SK-N-SH (cell line): Measurements from ENCODE around the gene TSPAN15. TPM values are rescaled to one million over a fixed set of nuclear protein-coding genes. Genes with fewer than 3 reads are reported as not detected.

Experiments
- CTCF ChIA-PET: fragments of 300-600, 350-600 bp; formaldehyde crosslinking; extraction: SDS; loops from one replicate; lab custom pipeline; 2021; lab: Yijun Ruan, JAX
- POLR2A ChIA-PET: fragments of 350-600 bp; sonication (Branson Sonifier 250); formaldehyde crosslinking; extraction: SDS; loops from one replicate; lab custom pipeline; 2020; ENCODE audit warnings: antibody characterized with exemption, inconsistent platforms; lab: Yijun Ruan, JAX
- DNase-seq: peaks from one replicate; pipeline ENCODE4 v3.0.0; 2012
- H2AFZ ChIP-seq: fragments of 200-600 bp; sonication (generic); 2 replicates; pipeline ENCODE4 v1.8.1; 2016; ENCODE audit warnings: antibody characterized with exemption, mild to moderate bottlenecking, low read depth
- H3F3A ChIP-seq: fragments of 200-600 bp; sonication (generic); replicated peaks from 2 replicates; pipeline ENCODE3; 2016; ENCODE audit warnings: antibody characterized with exemption, mild to moderate bottlenecking; ENCODE audit not compliant: insufficient read depth
- H3K27ac ChIP-seq, 2 experiments: fragments of 200-500 bp in 1 of 2; fragments of 200-600 bp in 1 of 2; sonication (Bioruptor generic) in 1 of 2; sonication (generic), shearing (Covaris generic) in 1 of 2; 2 replicates each; pipeline versions ENCODE4 v1.5.1 to v1.6.1; 2014 to 2016; ENCODE audit warnings: low read depth in 2 of 2, inconsistent platforms in 1 of 2, low read length in 1 of 2, mild to moderate bottlenecking in 1 of 2, mixed read lengths in 1 of 2
- H3K27me3 ChIP-seq: fragments of 200-600 bp; sonication (generic), shearing (Covaris generic); 2 replicates; pipeline ENCODE4 v1.6.1; 2016; ENCODE audit warnings: mixed run types; ENCODE audit not compliant: insufficient read depth
- H3K36me3 ChIP-seq, 2 experiments: fragments of 200-500 bp in 1 of 2; fragments of 200-600 bp in 1 of 2; sonication (Bioruptor generic) in 1 of 2; sonication (generic) in 1 of 2; replicated peaks in 1 of 2; 2 replicates each; pipeline versions ENCODE3 to v1.5.1; 2014 to 2016; ENCODE audit warnings: low read length in 1 of 2, mild to moderate bottlenecking in 1 of 2; ENCODE audit not compliant: insufficient read depth in 2 of 2, control insufficient read depth in 1 of 2
- H3K4me1 ChIP-seq, 2 experiments: fragments of 200-500 bp in 1 of 2; fragments of 200-600 bp in 1 of 2; sonication (Bioruptor generic) in 1 of 2; sonication (generic), shearing (Covaris generic) in 1 of 2; 2 replicates each; pipeline versions ENCODE4 v1.5.1 to v1.6.1; 2014 to 2016; ENCODE audit warnings: low read depth in 1 of 2, low read length in 1 of 2, mixed run types in 1 of 2; ENCODE audit not compliant: insufficient read depth in 2 of 2, control insufficient read depth in 1 of 2
- H3K4me2 ChIP-seq: fragments of 200-600 bp; sonication (generic), shearing (Covaris generic); 2 replicates; pipeline ENCODE4 v1.6.1; 2017; ENCODE audit warnings: mixed run types
- H3K4me3 ChIP-seq, 2 experiments: fragments of 200-500 bp in 1 of 2; fragments of 200-600 bp in 1 of 2; sonication (Bioruptor generic) in 1 of 2; sonication (generic), shearing (Covaris generic) in 1 of 2; 2 replicates each; pipeline versions ENCODE4 v1.5.1 to v1.8.1; 2014 to 2016; ENCODE audit warnings: low read depth in 2 of 2, inconsistent platforms in 1 of 2, low read length in 1 of 2, mild to moderate bottlenecking in 1 of 2, mixed read lengths in 1 of 2, moderate library complexity in 1 of 2
- H3K79me2 ChIP-seq: fragments of 200-600 bp; sonication (generic); 2 replicates; pipeline ENCODE4 v1.8.1; 2017; ENCODE audit warnings: mild to moderate bottlenecking; ENCODE audit not compliant: insufficient read depth
- H3K9ac ChIP-seq: fragments of 200-600 bp; sonication (generic); 2 replicates; pipeline ENCODE4 v1.6.1; 2017; ENCODE audit warnings: mixed run types
- H3K9me2 ChIP-seq: fragments of 200-600 bp; sonication (generic); 2 replicates; pipeline ENCODE4 v1.6.1; 2017; ENCODE audit warnings: mixed run types
- H3K9me3 ChIP-seq: fragments of 200-600 bp; sonication (generic); 2 replicates; pipeline ENCODE4 v1.6.1; 2017; ENCODE audit warnings: mixed run types, mild to moderate bottlenecking, moderate library complexity
- H4K20me1 ChIP-seq: fragments of 200-600 bp; sonication (generic); 2 replicates; pipeline ENCODE4 v1.6.1; 2017; ENCODE audit warnings: mild to moderate bottlenecking, mixed run types; ENCODE audit not compliant: insufficient read depth
- CTCF ChIP-seq: fragments of 200-600 bp; sonication (generic); IDR thresholded peaks from 2 replicates; pipeline ENCODE4 v1.6.1; 2017; ENCODE audit warnings: antibody characterized with exemption, mild to moderate bottlenecking, moderate library complexity
- ELF1 ChIP-seq: IDR thresholded peaks from 2 replicates; pipeline ENCODE4 v1.4.0; 2012
- EZH2phosphoT487 ChIP-seq: fragments of 200-600 bp; sonication (generic); IDR thresholded peaks from 2 replicates; pipeline ENCODE4 v1.6.1; 2017; ENCODE audit warnings: low read depth, mixed run types, mild to moderate bottlenecking, antibody characterized with exemption, moderate library complexity, borderline replicate concordance
- FOXJ3 ChIP-seq: sonication (generic); formaldehyde crosslinking; IDR thresholded peaks from 2 replicates; pipeline ENCODE4 v1.5.1; 2020; ENCODE audit warnings: mild to moderate bottlenecking, missing genetic modification reagents
- JUND ChIP-seq: IDR thresholded peaks from 2 replicates; pipeline ENCODE4 v1.4.0; 2012
- REST ChIP-seq: IDR thresholded peaks from 2 replicates; pipeline ENCODE4 v1.6.1; 2012; ENCODE audit warnings: mild to moderate bottlenecking, low read depth, low read length, moderate library complexity
- TCF12 ChIP-seq: IDR thresholded peaks from 2 replicates; pipeline ENCODE4 v1.4.0; 2012
- TEAD4 ChIP-seq: IDR thresholded peaks from 2 replicates; pipeline ENCODE4 v1.4.0; 2012; ENCODE audit warnings: mild to moderate bottlenecking, borderline replicate concordance; ENCODE audit not compliant: insufficient read depth
- YY1 ChIP-seq: IDR thresholded peaks from 2 replicates; pipeline ENCODE4 v1.4.0; 2012; ENCODE audit warnings: low read depth, mild to moderate bottlenecking
- ZBTB33 ChIP-seq: IDR thresholded peaks from 2 replicates; pipeline ENCODE4 v1.4.0; 2012; ENCODE audit warnings: low read depth, borderline replicate concordance
- WGBS: methylation state at CpG from one replicate; pipeline ENCODE4 v1.1.6; 2017; ENCODE audit warnings: low lambda C conversion rate; 5-methylcytosine and 5-hydroxymethylcytosine counted together
- polyA plus RNA-seq, 3 experiments: library from polyadenylated mRNA; depleted of rRNA; stranded (reverse); fragments of >200 nt; gene quantifications; 2 replicates each; pipeline ENCODE4 v1.2.3, GENCODE V29; 2012
- TF ChIP-seq, protein P1 (sequence below): fragments of 150-350 bp; IDR thresholded peaks from 2 replicates; pipeline ENCODE4 v1.6.1; 2016; ENCODE audit warnings: mild to moderate bottlenecking, low read depth, low read length
- TF ChIP-seq, protein P2 (sequence below): IDR thresholded peaks from 2 replicates; pipeline ENCODE4 v1.4.0; 2012; ENCODE audit warnings: low read depth

The TSPAN15 gene
- polyA plus RNA-seq, 1 of the 3 experiments (the other 2 are of a cell fraction): 8.5 TPM

DNA sequence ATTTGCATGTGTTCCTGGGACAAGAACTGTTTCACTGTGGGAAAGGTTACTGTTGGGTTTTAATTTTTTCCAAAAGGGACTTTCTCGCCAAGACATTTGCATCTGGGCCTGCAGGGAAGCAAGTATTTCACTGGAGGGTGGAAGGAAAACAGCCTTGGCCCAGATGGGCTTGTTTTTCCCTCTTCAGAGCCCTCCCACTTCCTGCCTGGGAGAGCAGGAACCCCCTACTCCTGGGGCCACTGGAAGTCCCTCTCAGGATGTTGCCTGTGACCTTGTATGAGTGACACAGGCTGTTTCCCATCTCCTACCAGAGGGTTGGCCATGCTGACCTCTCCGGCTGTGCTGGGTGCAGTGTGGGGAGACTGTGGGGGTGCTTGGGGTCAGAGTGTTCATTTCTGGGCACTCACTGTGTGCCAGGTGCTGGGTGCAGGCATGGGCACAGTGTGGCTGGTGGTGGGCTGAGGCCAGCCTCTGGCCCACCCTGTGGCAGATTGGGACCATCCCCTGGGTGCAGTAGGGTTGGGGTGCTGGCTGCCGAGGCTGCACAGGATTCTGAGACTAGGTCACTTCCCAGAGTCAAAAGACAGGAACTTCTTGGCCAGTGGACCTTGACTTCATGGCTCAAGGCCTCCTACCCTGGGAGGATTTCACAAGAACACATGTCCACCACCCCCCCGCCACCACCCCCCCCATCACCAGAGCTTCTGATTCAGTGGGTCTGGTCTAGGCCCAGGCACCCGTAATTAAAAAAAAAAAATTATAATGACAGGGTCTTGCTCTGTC, 10.2 kb downstream of the TSPAN15 start:
- no peak for TF ChIP-seq TCF12
- no peak for TF ChIP-seq FOXJ3 (CRISPR knock-in tag)
- TF ChIP-seq, protein P1, sequence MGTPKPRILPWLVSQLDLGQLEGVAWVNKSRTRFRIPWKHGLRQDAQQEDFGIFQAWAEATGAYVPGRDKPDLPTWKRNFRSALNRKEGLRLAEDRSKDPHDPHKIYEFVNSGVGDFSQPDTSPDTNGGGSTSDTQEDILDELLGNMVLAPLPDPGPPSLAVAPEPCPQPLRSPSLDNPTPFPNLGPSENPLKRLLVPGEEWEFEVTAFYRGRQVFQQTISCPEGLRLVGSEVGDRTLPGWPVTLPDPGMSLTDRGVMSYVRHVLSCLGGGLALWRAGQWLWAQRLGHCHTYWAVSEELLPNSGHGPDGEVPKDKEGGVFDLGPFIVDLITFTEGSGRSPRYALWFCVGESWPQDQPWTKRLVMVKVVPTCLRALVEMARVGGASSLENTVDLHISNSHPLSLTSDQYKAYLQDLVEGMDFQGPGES: no peak
- no peak for TF ChIP-seq REST
- no peak for TF ChIP-seq JUND
- TF ChIP-seq ZBTB33: no peak
- no peak for TF ChIP-seq CTCF
- TF ChIP-seq ELF1: no peak
- TF ChIP-seq YY1: no peak
- TF ChIP-seq EZH2phosphoT487: no peak
- no peak for TF ChIP-seq TEAD4
- TF ChIP-seq, protein P2, sequence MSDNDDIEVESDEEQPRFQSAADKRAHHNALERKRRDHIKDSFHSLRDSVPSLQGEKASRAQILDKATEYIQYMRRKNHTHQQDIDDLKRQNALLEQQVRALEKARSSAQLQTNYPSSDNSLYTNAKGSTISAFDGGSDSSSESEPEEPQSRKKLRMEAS: no peak
- POLR2A ChIA-PET: no interaction called here
- no peaks in the 10 kb centered on the region for H3K9me3 ChIP-seq
- H3K4me3 ChIP-seq: no peak overlapping the region
- no peak overlapping the region for H3K9ac ChIP-seq
- H3K4me1 ChIP-seq: peaks cover 0 to 19% of the 10 kb centered on the region in 2 experiments; a peak in 1 of 4 replicates
- no peaks in the 10 kb centered on the region for H3K9me2 ChIP-seq
- no peak overlapping the region for H2AFZ ChIP-seq
- no peak for DNase-seq
- no peaks in the 10 kb centered on the region for H3K27me3 ChIP-seq
- CTCF ChIA-PET: no interaction called here
- H3K79me2 ChIP-seq: no peaks in the 10 kb centered on the region
- H3K27ac ChIP-seq: no peak overlapping the region
- H4K20me1 ChIP-seq: no peaks in the 10 kb centered on the region
- no peaks in the 10 kb centered on the region for H3F3A ChIP-seq
- WGBS: 79% methylated on average over 3 of the region's 5 CpGs
- no peak overlapping the region for H3K4me2 ChIP-seq
- no peaks in the 10 kb centered on the region for H3K36me3 ChIP-seq
